ENCODE data around the gene MATR3. TPM values are rescaled to one million over a fixed set of nuclear protein-coding genes. Genes with fewer than 3 reads are reported as not detected.
A peak's percentile ranks its signal among the peaks of the same experiment; 100 is the strongest.

MATR3 gene
- polyA plus RNA-seq, 1 experiment = 76.5 TPM

DNA sequence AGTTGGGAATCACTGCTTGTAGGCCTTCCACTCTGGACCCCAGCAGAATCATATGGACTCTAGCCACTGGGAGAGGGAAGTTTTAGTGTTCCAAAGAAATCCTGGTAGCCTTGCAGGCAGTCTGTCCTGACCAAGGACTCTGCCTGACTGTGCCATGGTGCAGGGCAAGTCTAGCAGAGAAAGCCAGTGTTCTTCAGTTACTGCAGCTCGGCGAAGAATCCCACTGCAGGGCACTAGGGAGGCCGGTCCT, 20.3 kb upstream of the MATR3 start:
- ChIA-PET CTCF (interaction anchor here (1.1 to 1.3 kb wide), 2 partner anchors 667 to 694 kb away, joined by 3 to 4 read pairs; no protein-coding TSS in a partner anchor), POLR2A (interaction anchor here (0.6 kb wide), 1 partner anchor 75 kb away, joined by 3 read pairs; the partner anchor contains the start of gene SIL1)
- TF ChIP-seq, protein P1, sequence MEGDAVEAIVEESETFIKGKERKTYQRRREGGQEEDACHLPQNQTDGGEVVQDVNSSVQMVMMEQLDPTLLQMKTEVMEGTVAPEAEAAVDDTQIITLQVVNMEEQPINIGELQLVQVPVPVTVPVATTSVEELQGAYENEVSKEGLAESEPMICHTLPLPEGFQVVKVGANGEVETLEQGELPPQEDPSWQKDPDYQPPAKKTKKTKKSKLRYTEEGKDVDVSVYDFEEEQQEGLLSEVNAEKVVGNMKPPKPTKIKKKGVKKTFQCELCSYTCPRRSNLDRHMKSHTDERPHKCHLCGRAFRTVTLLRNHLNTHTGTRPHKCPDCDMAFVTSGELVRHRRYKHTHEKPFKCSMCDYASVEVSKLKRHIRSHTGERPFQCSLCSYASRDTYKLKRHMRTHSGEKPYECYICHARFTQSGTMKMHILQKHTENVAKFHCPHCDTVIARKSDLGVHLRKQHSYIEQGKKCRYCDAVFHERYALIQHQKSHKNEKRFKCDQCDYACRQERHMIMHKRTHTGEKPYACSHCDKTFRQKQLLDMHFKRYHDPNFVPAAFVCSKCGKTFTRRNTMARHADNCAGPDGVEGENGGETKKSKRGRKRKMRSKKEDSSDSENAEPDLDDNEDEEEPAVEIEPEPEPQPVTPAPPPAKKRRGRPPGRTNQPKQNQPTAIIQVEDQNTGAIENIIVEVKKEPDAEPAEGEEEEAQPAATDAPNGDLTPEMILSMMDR (IDR thresholded peaks at IDR 0.05; ENCODE audit: insufficient read depth, low read depth, low read length) = no peak
- no peaks in the 10 kb centered on the region for H3K27me3 ChIP-seq (ENCODE audit: control insufficient read depth, insufficient read depth, low read length)
- peak overlapping the region; percentile 65 for H3K4me3 ChIP-seq (ENCODE audit: low read depth, low read length)
- no peak for DNase-seq (ENCODE audit: low read depth)
- H3K36me3 ChIP-seq (ENCODE audit: control insufficient read depth, insufficient read depth, low read length) = no peaks in the 10 kb centered on the region

DNA sequence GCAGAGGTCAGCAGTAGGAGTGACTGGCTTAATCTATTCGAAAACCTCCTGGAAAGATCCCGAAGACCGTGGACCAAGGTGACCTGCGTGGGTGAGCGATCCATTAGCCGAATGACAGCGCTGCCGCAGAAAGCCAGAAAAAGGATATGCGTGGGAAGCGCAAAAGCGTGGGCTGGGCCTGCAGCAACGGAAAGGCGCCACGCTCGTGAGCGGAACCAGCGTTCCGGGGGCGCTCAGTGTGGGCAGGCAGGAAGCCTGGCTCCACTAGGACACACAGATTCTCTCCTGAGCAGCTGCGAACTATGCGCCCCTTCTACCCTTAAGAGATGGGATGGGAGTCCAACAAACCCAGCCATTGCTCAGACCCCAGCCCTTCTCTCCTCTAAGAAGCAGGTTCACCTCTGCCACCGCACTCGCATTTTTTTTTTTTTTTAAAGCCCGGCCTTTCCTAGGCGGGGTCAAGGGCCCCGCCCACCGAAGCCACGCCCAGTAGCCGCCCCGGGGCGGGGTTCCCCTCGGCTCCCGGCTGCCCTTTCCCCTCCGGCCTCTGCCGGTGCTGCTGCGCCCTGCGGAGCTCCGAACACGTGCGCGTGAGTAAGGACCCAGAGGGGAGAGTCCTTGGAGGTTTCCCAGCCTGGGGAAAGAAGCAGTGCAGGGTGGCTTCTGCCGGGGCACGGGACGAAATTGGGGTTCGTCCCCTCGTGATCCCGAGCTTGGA, 19.8 kb upstream of the MATR3 start:
- TF ChIP-seq, protein P1 (IDR thresholded peaks at IDR 0.05; ENCODE audit: insufficient read depth, low read depth, low read length) = no peak; the same call in 1 of the 2 replicates
- CTCF ChIA-PET = interaction anchor here (0.7 to 1.3 kb wide), 2 partner anchors 15 to 695 kb away, joined by 3 to 4 read pairs; no protein-coding TSS in a partner anchor
- Histone ChIP-seq H3K27me3 (ENCODE audit: control insufficient read depth, insufficient read depth, low read length) (no peaks in the 10 kb centered on the region), H3K36me3 (ENCODE audit: control insufficient read depth, insufficient read depth, low read length) (peaks cover 1% of the 10 kb centered on the region), H3K4me3 (ENCODE audit: low read depth, low read length) (peak overlapping the region; percentile 65)
- no peak for DNase-seq (ENCODE audit: low read depth)
- POLR2A ChIA-PET = interaction anchor here (0.7 kb wide), 4 partner anchors 46 to 387 kb away, joined by 5 to 10 read pairs (median 6); no protein-coding TSS in a partner anchor

DNA sequence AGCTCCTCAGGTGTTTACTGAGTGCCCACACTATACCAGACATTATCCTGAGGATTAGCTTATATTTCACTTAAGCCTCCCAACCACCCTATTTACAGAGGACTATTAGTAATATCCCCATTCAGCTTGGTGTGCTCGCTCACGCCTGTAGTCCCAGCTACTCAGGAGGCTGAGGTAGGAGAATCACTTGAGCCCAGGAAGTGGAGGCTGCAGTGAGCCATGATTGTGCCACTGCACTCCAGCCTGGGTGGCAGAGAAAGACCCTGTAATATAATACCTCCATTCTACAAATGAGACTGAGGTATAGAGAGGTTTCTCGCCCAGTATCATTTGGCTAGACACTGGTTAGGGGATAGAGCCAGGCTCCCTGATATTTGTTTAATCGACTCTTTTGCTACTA, 18.0 kb upstream of the MATR3 start:
- DNase-seq (ENCODE audit: low read depth) = no peak
- no peak overlapping the region for H3K4me3 ChIP-seq (ENCODE audit: low read depth, low read length)
- POLR2A ChIA-PET = no interaction called here
- CTCF ChIA-PET = interaction anchor here (0.6 kb wide), 1 partner anchor 922 kb away, joined by 3 read pairs; no protein-coding TSS in a partner anchor
- peaks cover 1% of the 10 kb centered on the region for H3K36me3 ChIP-seq (ENCODE audit: control insufficient read depth, insufficient read depth, low read length)
- TF ChIP-seq, protein P1 (IDR thresholded peaks at IDR 0.05; ENCODE audit: insufficient read depth, low read depth, low read length) = no peak
- H3K27me3 ChIP-seq (ENCODE audit: control insufficient read depth, insufficient read depth, low read length) = no peaks in the 10 kb centered on the region

DNA sequence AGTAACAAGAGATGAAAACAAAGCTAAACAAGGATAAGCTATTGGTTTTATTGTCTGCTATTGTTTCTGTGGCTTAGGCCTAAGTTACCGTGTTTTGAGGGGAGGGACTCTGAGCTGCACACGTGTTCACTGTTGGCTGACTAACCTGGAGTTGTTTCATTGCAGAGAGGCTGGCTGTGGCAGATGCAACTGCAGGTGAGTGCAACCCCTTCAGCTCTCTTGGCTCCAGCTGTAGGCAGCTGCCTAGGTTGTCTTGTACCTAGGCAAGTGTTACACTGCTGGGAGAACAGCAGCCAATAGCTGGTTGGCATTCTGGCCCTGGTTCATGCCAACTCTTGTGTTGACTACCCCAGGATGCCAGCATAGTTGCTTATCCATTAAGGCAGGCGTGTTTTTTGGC, 17.6 kb upstream of the MATR3 start:
- ChIA-PET CTCF (interaction anchor here (0.6 kb wide), 1 partner anchor 923 kb away, joined by 3 read pairs; no protein-coding TSS in a partner anchor), POLR2A (no interaction called here)
- DNase-seq (ENCODE audit: low read depth) = no peak
- Histone ChIP-seq H3K36me3 (ENCODE audit: control insufficient read depth, insufficient read depth, low read length) (peaks cover 1% of the 10 kb centered on the region), H3K4me3 (ENCODE audit: low read depth, low read length) (no peak overlapping the region), H3K27me3 (ENCODE audit: control insufficient read depth, insufficient read depth, low read length) (no peaks in the 10 kb centered on the region)
- TF ChIP-seq, protein P1 (IDR thresholded peaks at IDR 0.05; ENCODE audit: insufficient read depth, low read depth, low read length) = no peak

DNA sequence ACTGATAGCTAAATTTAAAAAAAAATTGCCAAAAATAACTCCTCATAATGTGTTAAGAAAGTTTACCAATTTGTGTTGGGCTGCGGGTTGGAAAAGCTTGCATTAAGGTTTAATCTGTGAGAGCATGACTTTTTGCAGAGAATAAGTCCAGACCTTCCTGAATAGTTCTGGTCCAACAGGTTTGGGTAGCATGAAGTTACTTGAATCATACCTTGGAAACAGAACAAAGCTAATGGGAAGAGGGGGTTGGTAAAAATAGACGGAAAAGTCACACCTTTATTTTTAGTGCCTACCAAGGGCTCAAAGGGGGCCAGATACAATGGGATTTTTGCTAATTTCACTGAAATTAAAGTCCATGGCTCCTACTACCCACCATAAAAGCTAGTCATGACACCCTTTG, 17.1 kb upstream of the MATR3 start:
- ChIA-PET POLR2A (no interaction called here), CTCF (no interaction called here)
- DNase-seq (ENCODE audit: low read depth) = no peak
- Histone ChIP-seq H3K27me3 (ENCODE audit: control insufficient read depth, insufficient read depth, low read length) (no peaks in the 10 kb centered on the region), H3K4me3 (ENCODE audit: low read depth, low read length) (no peak overlapping the region), H3K36me3 (ENCODE audit: control insufficient read depth, insufficient read depth, low read length) (peaks cover 1% of the 10 kb centered on the region)
- TF ChIP-seq, protein P1 (IDR thresholded peaks at IDR 0.05; ENCODE audit: insufficient read depth, low read depth, low read length) = no peak
